Hepatocyte (in vitro differentiated cells): ENCODE results near the gene SLC31A2. TPM values are rescaled to one million over a fixed set of nuclear protein-coding genes. Genes with fewer than 3 reads are reported as not detected.
"Not testable (repeated sequence)": the region's sequence is repeated elsewhere in the genome, so short reads cannot be mapped to it uniquely, and the experiment has no call there.

Experiments used
- DNase-seq: peaks from one replicate; pipeline ENCODE4 v3.0.0-alpha.2; 2016; ENCODE audit warnings: low spot score
- H2AFZ ChIP-seq: fragments of 200-600 bp; sonication (generic); 2 replicates; pipeline ENCODE4 v1.6.0; 2016; ENCODE audit warnings: antibody characterized with exemption, mild to moderate bottlenecking
- H3K27ac ChIP-seq: fragments of 200-600 bp; sonication (generic); 2 replicates; pipeline ENCODE4 v1.5.1; 2016; ENCODE audit warnings: mild to moderate bottlenecking
- H3K27me3 ChIP-seq: fragments of 200-600 bp; sonication (generic); 2 replicates; pipeline ENCODE4 v1.6.1; 2016
- H3K36me3 ChIP-seq: fragments of 200-600 bp; sonication (generic); replicated peaks from 2 replicates; pipeline ENCODE4 v1.5.1; 2016; ENCODE audit warnings: low read depth; ENCODE audit not compliant: insufficient read depth
- H3K4me1 ChIP-seq: fragments of 200-600 bp; sonication (generic); 2 replicates; pipeline ENCODE4 v1.5.1; 2016; ENCODE audit warnings: mild to moderate bottlenecking, moderate library complexity; ENCODE audit not compliant: insufficient read depth
- H3K4me2 ChIP-seq: fragments of 200-600 bp; sonication (generic); 2 replicates; pipeline ENCODE4 v1.6.0; 2016
- H3K4me3 ChIP-seq: fragments of 200-600 bp; sonication (generic); 2 replicates; pipeline ENCODE4 v1.5.1; 2016; ENCODE audit warnings: mild to moderate bottlenecking
- H3K79me2 ChIP-seq: fragments of 200-600 bp; sonication (generic); 2 replicates; pipeline ENCODE4 v1.6.0; 2017; ENCODE audit warnings: mild to moderate bottlenecking
- H3K9me2 ChIP-seq: fragments of 200-600 bp; sonication (generic); replicated peaks from 2 replicates; pipeline ENCODE4 v1.6.0; 2017; ENCODE audit warnings: mild to moderate bottlenecking; ENCODE audit not compliant: insufficient read depth
- H3K9me3 ChIP-seq: fragments of 200-600 bp; sonication (generic); 2 replicates; pipeline ENCODE4 v1.5.1; 2016; ENCODE audit warnings: low read depth, mild to moderate bottlenecking
- H4K20me1 ChIP-seq: fragments of 200-600 bp; sonication (generic); 2 replicates; pipeline ENCODE4 v1.6.0; 2016; ENCODE audit warnings: mild to moderate bottlenecking; ENCODE audit not compliant: insufficient read depth, poor library complexity, severe bottlenecking
- EZH2 ChIP-seq: fragments of 200-600 bp; sonication (generic); IDR thresholded peaks from 2 replicates; pipeline ENCODE4 v1.6.1; 2016; ENCODE audit warnings: antibody characterized with exemption, mild to moderate bottlenecking, borderline replicate concordance
- EZH2phosphoT487 ChIP-seq: fragments of 200-600 bp; sonication (generic); IDR thresholded peaks from one replicate; pipeline ENCODE4 v1.6.1; 2018; ENCODE audit warnings: antibody characterized with exemption, mild to moderate bottlenecking, low read depth, moderate library complexity; ENCODE audit not compliant: unreplicated experiment, severe bottlenecking
- WGBS: methylation state at CpG from one replicate; pipeline ENCODE4 v1.1.6; 2016; ENCODE audit warnings: low lambda C conversion rate; ENCODE audit errors: missing lambda C conversion rate; 5-methylcytosine and 5-hydroxymethylcytosine counted together
- polyA plus RNA-seq: library from polyadenylated mRNA; unstranded; fragments of >200 nt; fragmentation: Nextera tagmentation; extraction: Ambion mirVana; gene quantifications from 2 replicates; pipeline ENCODE4 v1.2.1, GENCODE V29; 2016
- total RNA-seq: library from RNA; depleted of rRNA; stranded (reverse); fragments of >200 nt; gene quantifications from 2 replicates; pipeline ENCODE4 v1.2.3, GENCODE V29; 2014
- TF ChIP-seq, protein P1 (sequence below): fragments of 200-600 bp; sonication (generic); IDR thresholded peaks from 2 replicates; pipeline ENCODE4 v1.5.1; 2016; ENCODE audit warnings: antibody characterized with exemption, mild to moderate bottlenecking; ENCODE audit not compliant: poor library complexity

Gene SLC31A2
- total and polyA plus RNA-seq, 2 experiments from 2014 or later: 20.1 to 26.9 TPM

DNA sequence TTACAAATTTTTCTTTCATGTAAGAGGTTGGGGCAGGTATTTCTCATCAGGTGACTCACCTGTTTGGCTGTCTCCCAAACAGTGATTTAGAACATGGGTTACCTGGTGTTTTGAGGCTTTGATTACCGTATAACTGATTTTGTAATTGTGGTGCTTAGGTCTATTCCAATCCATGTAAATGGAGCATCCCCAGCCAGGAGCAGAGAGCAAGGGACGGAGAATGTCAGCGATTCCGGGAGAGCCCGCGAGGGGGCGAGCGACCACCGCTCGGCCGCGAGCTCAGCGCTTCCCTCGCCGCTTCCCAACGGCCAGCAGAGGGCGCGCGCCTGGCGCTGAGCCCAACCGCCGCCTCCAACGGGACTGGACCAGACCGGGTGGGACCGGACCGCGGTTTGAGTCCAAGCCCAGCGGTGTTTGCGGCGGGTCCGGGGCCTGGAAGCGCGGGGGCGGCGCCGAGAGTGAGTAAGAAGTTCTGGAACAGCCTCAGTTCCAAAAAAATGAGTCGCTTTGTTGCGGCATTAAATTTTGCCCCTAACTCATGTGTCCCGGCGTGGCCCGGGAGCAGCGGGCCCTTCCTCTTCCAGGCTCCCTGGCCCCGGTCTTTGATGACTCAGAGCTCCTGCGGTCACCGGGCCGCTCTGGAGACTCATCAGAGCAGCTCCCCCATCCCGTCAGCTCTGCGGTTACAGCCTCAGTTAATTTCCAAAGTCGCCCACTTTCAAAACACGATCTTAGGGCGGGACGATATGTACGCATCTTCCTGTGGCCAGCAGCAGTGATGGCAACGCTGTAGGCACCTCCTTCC, 37.9 kb upstream of the SLC31A2 start:
- H3K9me2 ChIP-seq, H3K79me2 ChIP-seq, H3K4me3 ChIP-seq, H3K4me1 ChIP-seq, H4K20me1 ChIP-seq, H3K9me3 ChIP-seq, DNase-seq, H3K27me3 ChIP-seq, H3K36me3 ChIP-seq, H3K4me2 ChIP-seq, H3K27ac ChIP-seq, H2AFZ ChIP-seq: not testable (repeated sequence)
- WGBS: 4% methylated on average over 12 of the region's 54 CpGs
- TF ChIP-seq, protein P1, sequence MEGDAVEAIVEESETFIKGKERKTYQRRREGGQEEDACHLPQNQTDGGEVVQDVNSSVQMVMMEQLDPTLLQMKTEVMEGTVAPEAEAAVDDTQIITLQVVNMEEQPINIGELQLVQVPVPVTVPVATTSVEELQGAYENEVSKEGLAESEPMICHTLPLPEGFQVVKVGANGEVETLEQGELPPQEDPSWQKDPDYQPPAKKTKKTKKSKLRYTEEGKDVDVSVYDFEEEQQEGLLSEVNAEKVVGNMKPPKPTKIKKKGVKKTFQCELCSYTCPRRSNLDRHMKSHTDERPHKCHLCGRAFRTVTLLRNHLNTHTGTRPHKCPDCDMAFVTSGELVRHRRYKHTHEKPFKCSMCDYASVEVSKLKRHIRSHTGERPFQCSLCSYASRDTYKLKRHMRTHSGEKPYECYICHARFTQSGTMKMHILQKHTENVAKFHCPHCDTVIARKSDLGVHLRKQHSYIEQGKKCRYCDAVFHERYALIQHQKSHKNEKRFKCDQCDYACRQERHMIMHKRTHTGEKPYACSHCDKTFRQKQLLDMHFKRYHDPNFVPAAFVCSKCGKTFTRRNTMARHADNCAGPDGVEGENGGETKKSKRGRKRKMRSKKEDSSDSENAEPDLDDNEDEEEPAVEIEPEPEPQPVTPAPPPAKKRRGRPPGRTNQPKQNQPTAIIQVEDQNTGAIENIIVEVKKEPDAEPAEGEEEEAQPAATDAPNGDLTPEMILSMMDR: peak; percentile 29

DNA sequence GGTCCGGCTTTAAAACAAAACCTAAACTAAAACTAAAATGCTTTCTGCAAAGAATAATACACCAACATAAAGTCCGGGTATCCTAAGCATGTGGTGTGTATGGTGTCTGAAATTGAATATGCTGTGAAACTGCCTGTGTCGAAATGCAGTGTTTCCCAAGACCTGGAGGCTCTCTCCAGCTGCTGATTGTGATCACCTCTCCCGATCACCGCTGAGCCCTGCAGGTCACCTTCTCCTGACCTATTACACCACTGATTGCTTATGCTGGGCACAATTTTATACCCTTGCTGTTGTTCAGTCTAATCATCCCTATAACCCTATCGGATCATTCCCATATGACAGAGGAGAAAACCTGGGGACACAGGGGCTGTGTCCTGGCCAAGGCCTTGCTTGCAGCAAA, 32.0 kb upstream of the SLC31A2 start:
- not testable (repeated sequence) for H3K27me3 ChIP-seq, H3K27ac ChIP-seq, H3K4me2 ChIP-seq, H3K9me3 ChIP-seq, DNase-seq, H3K79me2 ChIP-seq, H3K4me3 ChIP-seq, H4K20me1 ChIP-seq, H2AFZ ChIP-seq, H3K36me3 ChIP-seq, H3K4me1 ChIP-seq, H3K9me2 ChIP-seq
- no CpG with 5 or more reads among the region's 6 CpGs for WGBS

DNA sequence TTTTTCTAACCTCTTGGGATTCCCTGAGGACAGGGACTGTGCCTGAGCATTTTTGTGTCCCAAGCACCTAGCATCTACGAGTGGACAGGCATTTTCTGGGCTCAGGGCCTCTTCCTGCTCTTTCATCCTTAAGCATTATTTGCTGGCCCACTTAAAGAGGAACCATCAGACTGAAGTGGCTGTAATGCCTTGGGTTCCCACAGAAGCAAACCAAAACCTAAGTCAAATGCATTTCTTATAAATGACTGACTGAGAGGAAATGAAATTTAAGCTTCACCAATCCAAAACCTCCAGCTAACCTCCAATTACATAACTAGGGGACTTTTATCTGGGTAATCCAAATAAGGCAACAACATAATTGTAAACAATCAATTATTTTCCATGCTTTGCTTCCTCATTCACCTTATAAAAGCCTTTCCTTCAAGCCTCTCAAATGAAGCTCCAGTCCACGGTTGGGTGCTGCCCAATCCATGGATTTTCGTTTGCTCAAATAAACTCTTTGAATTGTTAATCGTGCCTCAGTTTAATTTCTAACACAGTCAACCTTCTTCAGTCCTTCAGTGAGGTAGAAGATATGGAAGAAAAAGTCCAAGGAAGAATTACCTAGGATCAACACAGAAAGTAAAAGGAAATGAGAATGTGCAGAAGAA, 25.3 kb upstream of the SLC31A2 start:
- H3K4me2 ChIP-seq: no peak overlapping the region
- no peaks in the 10 kb centered on the region for H3K4me1 ChIP-seq
- 57% methylated on average over 4 of the region's 4 CpGs for WGBS
- H2AFZ ChIP-seq: no peak overlapping the region
- H3K9me2 ChIP-seq: no peaks in the 10 kb centered on the region
- no peak overlapping the region for H3K27ac ChIP-seq
- no peaks in the 10 kb centered on the region for H4K20me1 ChIP-seq
- no peaks in the 10 kb centered on the region for H3K36me3 ChIP-seq
- no peaks in the 10 kb centered on the region for H3K27me3 ChIP-seq
- no peaks in the 10 kb centered on the region for H3K79me2 ChIP-seq
- TF ChIP-seq, protein P1: no peak
- TF ChIP-seq EZH2 (no peak), EZH2phosphoT487 (no peak)
- no peak for DNase-seq
- no peaks in the 10 kb centered on the region for H3K9me3 ChIP-seq
- H3K4me3 ChIP-seq: no peak overlapping the region

DNA sequence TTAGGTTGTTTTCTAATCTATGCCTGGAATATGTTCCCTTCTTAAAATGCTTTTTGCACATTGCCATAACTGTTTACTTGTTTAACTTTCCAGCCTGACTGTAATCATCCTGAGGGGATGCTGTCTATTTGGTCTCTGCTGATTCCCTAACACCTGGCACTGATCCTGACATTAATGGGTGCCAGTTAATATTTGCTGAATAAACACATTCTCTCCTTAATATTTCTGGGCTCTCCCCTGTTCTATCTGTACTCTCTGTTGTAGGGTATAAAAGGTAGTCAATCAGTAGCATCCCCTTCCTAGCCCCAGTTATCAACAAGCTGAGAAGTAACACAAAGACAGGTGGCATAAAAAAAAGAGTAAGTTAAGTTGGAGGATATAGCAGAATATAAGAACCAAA, 21.3 kb upstream of the SLC31A2 start:
- TF ChIP-seq, protein P1: no peak
- TF ChIP-seq EZH2phosphoT487 (no peak), EZH2 (no peak)
- Histone ChIP-seq H3K36me3 (no peaks in the 10 kb centered on the region), H3K27ac (no peak overlapping the region), H2AFZ (no peak overlapping the region), H4K20me1 (no peaks in the 10 kb centered on the region), H3K27me3 (no peaks in the 10 kb centered on the region), H3K9me3 (no peaks in the 10 kb centered on the region), H3K9me2 (no peaks in the 10 kb centered on the region), H3K4me1 (no peaks in the 10 kb centered on the region), H3K4me3 (no peak overlapping the region), H3K4me2 (no peak overlapping the region), H3K79me2 (no peaks in the 10 kb centered on the region)
- no peak for DNase-seq
